NCI-H510A (cell line): ENCODE data around the gene ARHGEF39.

Experiments
- DNase-seq: peaks from one replicate; lab custom pipeline; 2025; lab: John Stamatoyannopoulos, UW

The ARHGEF39 gene

GRCh38 chr9:35664531-35665470 lies at the start of gene ARHGEF39:
Gene ARHGEF39 (minus strand): TSS chr9:35665195. CDS start chr9:35665169, 26 bp downstream.
- peak; percentile 63 for DNase-seq

GRCh38 chr9:35714123-35714522 lies 49.1 kb upstream of the ARHGEF39 start:
- no peak for DNase-seq

- no peak for DNase-seq
Observed at GRCh38 chr9:35713578-35713977, 48.6 kb upstream of the ARHGEF39 start.

- no peak for DNase-seq
Observed at GRCh38 chr9:35712762-35713400, 47.9 kb upstream of the ARHGEF39 start.

- DNase-seq, result no peak
Observed at GRCh38 chr9:35711501-35712428, 46.8 kb upstream of the ARHGEF39 start.

- DNase-seq, result no peak
Observed at GRCh38 chr9:35710818-35711500, 46.0 kb upstream of the ARHGEF39 start.

GRCh38 chr9:35708146-35708545 lies 43.2 kb upstream of the ARHGEF39 start:
- no peak for DNase-seq

- DNase-seq, result no peak
Observed at GRCh38 chr9:35706951-35707350, 42.0 kb upstream of the ARHGEF39 start.

GRCh38 chr9:35705836-35706430 lies 40.9 kb upstream of the ARHGEF39 start:
- DNase-seq, result no peak

- no peak for DNase-seq
Observed at GRCh38 chr9:35705372-35705771, 40.4 kb upstream of the ARHGEF39 start.

- no peak for DNase-seq
Observed at GRCh38 chr9:35703906-35704672, 39.1 kb upstream of the ARHGEF39 start.

GRCh38 chr9:35702696-35703095 lies 37.7 kb upstream of the ARHGEF39 start:
- no peak for DNase-seq

GRCh38 chr9:35700942-35701341 lies 35.9 kb upstream of the ARHGEF39 start:
- no peak for DNase-seq

- no peak for DNase-seq
Observed at GRCh38 chr9:35700031-35700430, 35.0 kb upstream of the ARHGEF39 start.

GRCh38 chr9:35698231-35698630 lies 33.2 kb upstream of the ARHGEF39 start:
- DNase-seq, result no peak

- DNase-seq, result no peak
Observed at GRCh38 chr9:35697486-35697885, 32.5 kb upstream of the ARHGEF39 start.

GRCh38 chr9:35696520-35697215 lies 31.7 kb upstream of the ARHGEF39 start:
- DNase-seq, result no peak

- no peak for DNase-seq
Observed at GRCh38 chr9:35695943-35696401, 31.0 kb upstream of the ARHGEF39 start.

GRCh38 chr9:35691757-35692301 lies 26.8 kb upstream of the ARHGEF39 start:
- no peak for DNase-seq
